PC-9 (cell line): ENCODE measurements around the gene ERI3.

Experiments used
- EZH2 ChIP-seq: fragments of 200-600 bp; sonication (generic); IDR thresholded peaks from 2 replicates; pipeline ENCODE4 v1.8.0; 2017; ENCODE audit warnings: antibody characterized with exemption, low read depth
- TF ChIP-seq, protein P1 (sequence below): fragments of 200-600 bp; sonication (generic); conservative IDR thresholded peaks from 2 replicates; pipeline ENCODE4 v1.6.1; 2017; ENCODE audit warnings: mixed run types, antibody characterized with exemption, mild to moderate bottlenecking, moderate library complexity

- TF ChIP-seq, protein P1, sequence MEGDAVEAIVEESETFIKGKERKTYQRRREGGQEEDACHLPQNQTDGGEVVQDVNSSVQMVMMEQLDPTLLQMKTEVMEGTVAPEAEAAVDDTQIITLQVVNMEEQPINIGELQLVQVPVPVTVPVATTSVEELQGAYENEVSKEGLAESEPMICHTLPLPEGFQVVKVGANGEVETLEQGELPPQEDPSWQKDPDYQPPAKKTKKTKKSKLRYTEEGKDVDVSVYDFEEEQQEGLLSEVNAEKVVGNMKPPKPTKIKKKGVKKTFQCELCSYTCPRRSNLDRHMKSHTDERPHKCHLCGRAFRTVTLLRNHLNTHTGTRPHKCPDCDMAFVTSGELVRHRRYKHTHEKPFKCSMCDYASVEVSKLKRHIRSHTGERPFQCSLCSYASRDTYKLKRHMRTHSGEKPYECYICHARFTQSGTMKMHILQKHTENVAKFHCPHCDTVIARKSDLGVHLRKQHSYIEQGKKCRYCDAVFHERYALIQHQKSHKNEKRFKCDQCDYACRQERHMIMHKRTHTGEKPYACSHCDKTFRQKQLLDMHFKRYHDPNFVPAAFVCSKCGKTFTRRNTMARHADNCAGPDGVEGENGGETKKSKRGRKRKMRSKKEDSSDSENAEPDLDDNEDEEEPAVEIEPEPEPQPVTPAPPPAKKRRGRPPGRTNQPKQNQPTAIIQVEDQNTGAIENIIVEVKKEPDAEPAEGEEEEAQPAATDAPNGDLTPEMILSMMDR: no peak
- no peak for TF ChIP-seq EZH2
Observed at GRCh38 chr1:44336668-44337067, 18.4 kb downstream of the ERI3 start.
